ENCODE results near the gene SDR42E2.

Gene SDR42E2

DNA sequence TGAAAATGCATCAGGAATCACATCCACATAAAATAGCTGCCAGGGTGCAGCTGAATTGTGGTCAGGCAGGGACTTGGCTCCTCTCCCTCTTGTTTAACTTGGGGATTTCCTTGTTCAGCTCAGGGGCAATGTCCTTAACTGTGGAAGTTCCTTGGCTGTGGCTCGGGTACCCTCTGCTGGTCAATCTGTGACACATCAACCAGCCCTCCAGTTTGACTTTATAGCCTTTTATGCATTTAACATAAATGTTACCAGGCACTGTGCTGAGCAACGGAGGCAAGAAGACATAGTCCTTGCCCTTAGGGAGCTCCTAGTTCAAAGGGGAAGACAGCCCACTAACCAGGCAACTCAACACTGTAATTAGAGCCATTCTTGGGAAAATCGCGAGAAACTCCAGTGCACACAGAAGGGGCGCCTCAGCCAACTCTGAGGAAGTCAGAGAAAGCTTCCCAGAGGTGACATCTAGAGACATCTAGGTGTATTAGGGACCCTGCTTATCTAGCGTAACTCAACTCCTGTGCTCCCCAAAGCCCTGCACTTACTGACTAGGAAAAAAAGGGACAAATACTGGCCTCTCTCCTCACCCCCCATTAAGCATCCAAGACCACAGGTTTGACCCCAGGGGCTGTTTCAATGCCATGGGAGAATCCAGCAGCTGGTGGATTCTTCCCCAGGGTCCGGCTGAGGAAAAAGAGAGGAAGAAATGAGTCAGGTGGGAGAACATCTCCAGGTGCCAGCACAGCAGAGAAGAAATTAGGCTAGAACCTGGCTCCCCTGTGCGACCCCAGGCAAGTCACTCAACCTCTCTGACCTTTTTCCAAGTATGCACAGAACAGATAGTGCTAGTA, 26.5 kb downstream of the SDR42E2 start:
- peak; percentile 77 for DNase-seq (ENCODE audit: extremely low read depth, low read depth)
- peak; percentile 86 for TF ChIP-seq CTCF (IDR thresholded peaks at IDR 0.05; ENCODE audit: low read depth, low read length)

GRCh38 chr16:22189473-22190080, 27.3 kb downstream of the SDR42E2 start:
- no peak for TF ChIP-seq CTCF (IDR thresholded peaks at IDR 0.05; ENCODE audit: low read depth, low read length)
- DNase-seq (ENCODE audit: extremely low read depth, low read depth) = no peak

DNA sequence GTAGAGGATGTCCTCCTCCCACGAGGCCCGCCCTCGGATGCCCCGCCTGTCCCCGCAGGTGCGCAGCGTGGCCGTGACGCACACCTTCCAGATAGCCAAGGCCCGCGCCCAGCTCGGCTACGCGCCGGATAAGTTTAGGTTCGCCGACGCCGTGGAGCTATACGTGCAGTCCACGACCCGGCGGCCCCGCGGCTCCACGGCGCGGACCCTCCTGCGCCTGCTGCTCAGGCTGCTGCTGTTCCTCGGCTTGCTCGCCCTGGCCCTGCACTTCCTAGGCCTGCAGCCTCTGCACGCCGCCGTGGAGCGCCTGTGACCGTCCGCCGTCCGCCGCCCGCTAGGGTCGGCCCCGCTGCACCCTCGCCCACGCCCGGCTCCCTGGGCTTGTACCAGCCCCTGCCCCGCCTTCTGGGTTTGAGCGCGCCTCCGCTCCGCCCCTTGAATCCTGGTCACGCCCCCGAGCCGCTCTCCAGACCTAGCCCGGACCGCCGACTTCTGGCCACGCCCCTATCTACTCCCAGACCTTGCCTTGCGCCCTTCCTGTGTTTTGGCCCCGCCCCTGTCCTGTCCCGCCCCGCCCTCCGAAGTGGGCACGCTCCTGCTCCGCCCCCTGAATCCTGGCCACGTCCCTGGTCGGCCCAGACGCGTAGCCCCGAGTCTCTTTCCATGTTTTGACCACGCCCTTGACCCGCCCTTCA, 27.9 kb downstream of the SDR42E2 start:
- no peak for DNase-seq (ENCODE audit: extremely low read depth, low read depth)

DNA sequence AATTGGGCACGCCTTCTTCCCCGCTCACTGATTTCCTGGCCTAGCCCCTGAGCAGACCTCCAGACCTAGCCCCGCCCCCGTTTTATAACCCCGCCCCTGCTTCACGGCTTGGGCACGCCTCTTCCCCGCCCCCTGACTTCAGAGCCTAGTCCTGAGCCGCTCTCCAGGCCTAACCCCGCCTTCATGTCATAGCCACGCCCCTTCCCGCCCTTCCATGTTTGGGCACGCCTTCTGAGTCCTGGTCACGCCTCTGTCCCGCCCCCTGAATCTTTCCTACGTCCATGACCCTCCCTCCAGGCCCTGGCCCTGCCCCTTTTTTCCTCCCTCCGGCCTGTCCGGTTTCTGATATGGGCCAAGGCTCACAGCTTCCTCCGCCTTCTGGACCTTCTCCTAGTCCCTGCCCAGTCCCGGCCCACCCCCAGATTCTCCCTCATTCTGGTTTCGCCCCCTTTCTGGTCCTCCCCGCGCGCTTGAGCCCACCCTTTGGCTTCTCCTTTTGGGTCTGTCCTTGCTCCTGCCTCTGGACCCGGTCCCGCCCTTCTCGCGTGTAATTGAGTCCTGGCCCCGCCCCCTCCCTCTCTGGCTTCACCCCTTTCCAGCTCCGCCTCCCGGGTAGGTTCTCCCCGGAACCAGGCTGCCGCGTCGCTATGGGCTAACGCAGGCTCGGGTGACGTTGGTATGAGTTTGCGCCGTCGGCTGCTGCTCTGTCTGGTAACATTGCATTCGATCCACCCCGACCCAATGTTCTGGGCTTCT, 28.6 kb downstream of the SDR42E2 start:
- DNase-seq (ENCODE audit: extremely low read depth, low read depth) = peak; percentile 100
- TF ChIP-seq CTCF (IDR thresholded peaks at IDR 0.05; ENCODE audit: low read depth, low read length) = no peak

More for the DNA sequence above, 27.9 kb downstream of the SDR42E2 start:
- TF ChIP-seq CTCF (IDR thresholded peaks at IDR 0.05; ENCODE audit: low read depth, low read length) = no peak

- DNase-seq (ENCODE audit: extremely low read depth, low read depth) = no peak
- TF ChIP-seq CTCF (IDR thresholded peaks at IDR 0.05; ENCODE audit: low read depth, low read length) = no peak
Observed at GRCh38 chr16:22191532-22192260, 29.4 kb downstream of the SDR42E2 start.

DNA sequence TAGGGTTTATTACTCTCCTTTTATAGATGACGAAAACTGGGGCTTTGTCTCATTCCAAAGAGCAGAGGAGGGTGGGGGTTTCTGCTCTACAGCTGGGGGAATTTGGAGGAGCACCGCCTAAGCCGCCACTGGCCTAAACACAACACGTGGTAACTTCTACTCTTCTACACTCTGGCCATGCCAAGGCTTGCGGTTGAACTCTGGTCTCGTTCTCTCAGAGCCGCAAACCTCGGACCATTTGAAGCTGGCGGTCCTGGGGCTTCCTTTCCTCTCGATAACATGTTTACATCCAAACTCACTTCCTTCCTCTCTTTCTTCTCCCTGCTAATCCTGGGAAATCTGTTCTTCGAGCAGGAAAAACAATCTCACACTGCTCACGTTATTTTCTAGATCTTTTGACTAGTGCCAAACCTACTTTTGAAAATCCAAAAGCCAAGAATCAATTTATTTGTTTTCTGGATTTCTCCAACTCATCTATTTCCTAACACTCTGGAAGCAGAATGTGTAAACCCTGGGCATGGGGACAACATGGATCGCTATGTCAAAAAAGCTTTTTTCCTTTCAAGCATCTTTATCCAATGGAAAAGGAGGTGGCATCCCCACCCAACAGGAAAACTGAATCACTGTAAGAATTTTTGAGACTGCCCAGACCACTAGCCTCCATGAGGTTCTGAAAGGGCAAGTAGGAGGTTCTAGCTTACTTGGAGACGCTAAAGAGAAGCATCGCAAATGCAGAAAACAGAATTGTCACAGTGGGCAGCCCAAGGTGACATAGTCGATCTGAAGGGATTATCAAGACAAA, 30.2 kb downstream of the SDR42E2 start:
- TF ChIP-seq CTCF (IDR thresholded peaks at IDR 0.05; ENCODE audit: low read depth, low read length) = no peak
- DNase-seq (ENCODE audit: extremely low read depth, low read depth) = peak; percentile 82

Data from AG09319 (cell line).